GM12873 (cell line): ENCODE results near the gene CACNA2D4.

ENCODE experiments used
- CTCF ChIP-seq: IDR thresholded peaks from 2 replicates; pipeline ENCODE4 v1.5.1; 2012; ENCODE audit warnings: low read depth, mild to moderate bottlenecking, moderate library complexity, low read length, control low read depth; ENCODE audit not compliant: insufficient read depth; ENCODE audit errors: missing control alignments

Gene CACNA2D4

GRCh38 chr12:1852076-1852475 is 66.4 kb downstream of the CACNA2D4 start:
- TF ChIP-seq CTCF: no peak

DNA sequence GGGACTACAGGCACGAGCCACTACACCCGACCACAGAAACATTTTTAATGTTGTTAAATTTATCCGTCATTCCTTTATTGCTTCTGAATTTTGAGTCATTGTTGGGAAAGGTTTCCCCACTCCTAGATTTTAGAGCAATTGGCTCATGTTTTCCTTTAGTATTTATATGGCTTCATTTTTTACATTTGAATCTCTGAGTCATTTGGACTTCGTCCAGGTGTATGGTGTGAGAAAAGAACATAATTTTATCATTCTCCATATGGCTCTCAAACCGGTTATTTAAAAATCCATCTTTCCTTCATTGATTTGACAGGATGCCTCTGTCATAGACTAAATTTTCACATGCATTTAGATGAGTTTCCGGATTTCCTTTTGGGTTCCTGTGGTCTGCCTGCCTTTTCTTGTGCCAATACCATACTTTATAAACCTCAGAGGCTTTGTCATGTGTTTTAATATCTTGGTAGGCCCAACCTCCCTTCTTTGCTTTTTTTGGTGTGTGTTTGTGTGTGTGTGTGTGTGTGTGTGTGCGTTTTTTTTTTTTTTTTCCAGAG is 67.2 kb downstream of the CACNA2D4 start:
- no peak for TF ChIP-seq CTCF

- TF ChIP-seq CTCF: no peak
These were observed 69.7 kb downstream of the CACNA2D4 start for GRCh38 chr12:1848745-1849144.

GRCh38 chr12:1848146-1848545 is 70.3 kb downstream of the CACNA2D4 start:
- no peak for TF ChIP-seq CTCF

GRCh38 chr12:1847411-1847810 is 71.0 kb downstream of the CACNA2D4 start:
- no peak for TF ChIP-seq CTCF

DNA sequence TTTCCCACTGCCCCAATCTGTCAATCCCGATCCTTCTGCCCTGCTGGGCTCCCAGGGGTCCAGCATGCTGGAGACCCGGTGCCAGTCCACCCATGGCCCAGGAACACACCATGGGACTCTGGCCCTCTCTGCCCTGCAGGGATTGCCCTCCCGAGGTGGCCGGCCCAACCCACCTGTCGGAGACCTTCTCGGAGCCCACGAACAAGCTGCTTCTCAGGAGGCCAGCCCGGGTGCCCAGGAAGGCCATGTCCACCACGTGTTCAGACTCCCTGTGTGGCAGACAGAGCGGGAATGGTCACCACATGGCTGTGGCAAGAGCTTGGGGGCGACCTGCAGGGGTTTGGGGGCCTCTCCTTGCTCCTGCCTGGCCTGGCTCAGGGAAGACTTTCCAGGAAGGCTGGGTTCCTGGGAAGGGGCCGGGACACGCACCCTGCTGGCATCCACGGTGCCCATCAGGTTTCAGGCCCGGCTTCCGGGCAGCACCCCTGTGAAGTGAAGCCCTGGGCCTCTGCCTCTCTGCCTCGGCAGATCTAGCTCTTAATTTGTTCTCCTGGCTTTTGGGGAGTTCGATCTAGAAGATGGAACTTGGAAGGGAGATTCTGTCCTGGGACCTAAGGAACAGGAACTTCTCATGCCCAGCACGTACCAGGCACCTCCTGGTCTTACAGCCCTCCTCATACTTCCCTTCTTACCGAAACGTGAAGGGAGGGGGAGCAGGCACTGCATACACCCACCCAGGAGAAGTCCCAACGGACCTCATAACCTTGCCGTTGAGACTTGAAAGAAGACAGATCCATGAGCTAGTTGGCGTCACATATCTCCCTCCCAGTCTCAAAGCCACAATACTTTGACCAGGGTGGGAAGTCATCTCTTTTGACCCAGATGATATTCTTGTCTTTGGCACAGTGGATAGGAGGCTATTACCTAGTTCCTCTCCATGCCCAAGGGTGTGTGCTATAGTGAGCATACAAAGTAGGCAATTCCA is 71.7 kb downstream of the CACNA2D4 start:
- no peak for TF ChIP-seq CTCF

DNA sequence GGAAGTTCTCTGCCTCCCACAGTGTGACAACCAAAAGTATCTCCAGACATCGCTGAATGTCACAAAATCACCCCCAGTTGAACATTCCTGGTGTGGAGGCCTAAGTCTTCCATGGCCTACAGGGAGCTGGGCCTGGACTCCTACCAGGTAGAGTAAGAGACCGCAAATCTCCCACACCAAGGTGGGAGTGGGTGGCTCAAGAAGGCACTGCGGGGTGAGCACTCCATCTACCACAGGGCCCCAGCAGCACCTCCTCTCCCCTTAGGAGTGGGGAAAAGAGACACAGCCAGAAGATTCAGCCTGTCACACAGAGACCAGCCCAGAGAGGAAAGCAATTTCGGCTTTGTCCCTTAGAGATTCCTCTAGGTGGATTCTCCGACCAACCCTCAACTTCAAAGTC is 72.6 kb downstream of the CACNA2D4 start:
- TF ChIP-seq CTCF: no peak
